Cardiac fibroblast (primary cell): Measurements from ENCODE around the gene TOR1AIP2.
"Not testable (repeated sequence)": the region's sequence is repeated elsewhere in the genome, so short reads cannot be mapped to it uniquely, and the experiment has no call there.

Experiments
- DNase-seq, 2 donors: peaks; one replicate each; pipeline versions ENCODE4 v3.0.0 to v3.0.0-alpha.2; 2010; ENCODE audit warnings: low read depth in 2 of 2
- H3K4me3 ChIP-seq, 2 donors: replicated peaks in 1 of 2; 1 replicate in 1 of 2; 2 replicates in 1 of 2; pipeline ENCODE4 v1.5.1; 2011; ENCODE audit warnings: low read depth in 2 of 2, low read length in 2 of 2, mild to moderate bottlenecking in 2 of 2, moderate library complexity in 1 of 2
- CTCF ChIP-seq: IDR thresholded peaks from one replicate; pipeline ENCODE4 v1.5.1; 2011; ENCODE audit warnings: low read depth, mild to moderate bottlenecking, low read length, inconsistent platforms

TOR1AIP2 gene

DNA sequence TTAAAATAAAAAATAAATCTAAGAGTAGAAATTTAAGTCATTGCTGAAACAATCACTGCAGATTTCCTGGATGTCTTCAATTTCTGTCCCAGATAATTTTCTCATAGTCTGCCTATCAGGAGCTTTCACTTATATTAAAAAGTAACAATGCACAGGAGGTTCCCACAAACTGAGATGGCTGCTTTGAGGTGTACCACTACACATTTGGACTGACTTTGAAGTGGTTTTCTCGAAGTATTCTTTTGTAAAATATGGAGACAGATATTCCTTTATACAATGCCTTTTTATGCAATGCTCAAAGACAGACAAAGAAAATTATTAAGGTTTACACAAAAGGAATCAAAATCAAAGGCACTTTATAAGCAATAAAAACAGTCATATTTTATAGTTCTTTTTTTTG is 24.5 kb downstream of the TOR1AIP2 start:
- no peak for TF ChIP-seq CTCF
- no peak overlapping the region for H3K4me3 ChIP-seq

GRCh38 chr1:179848233-179848632 is 29.4 kb downstream of the TOR1AIP2 start:
- no peak overlapping the region for H3K4me3 ChIP-seq
- no peak for TF ChIP-seq CTCF

More for the DNA sequence above, 24.5 kb downstream of the TOR1AIP2 start:
- DNase-seq: no peak

DNA sequence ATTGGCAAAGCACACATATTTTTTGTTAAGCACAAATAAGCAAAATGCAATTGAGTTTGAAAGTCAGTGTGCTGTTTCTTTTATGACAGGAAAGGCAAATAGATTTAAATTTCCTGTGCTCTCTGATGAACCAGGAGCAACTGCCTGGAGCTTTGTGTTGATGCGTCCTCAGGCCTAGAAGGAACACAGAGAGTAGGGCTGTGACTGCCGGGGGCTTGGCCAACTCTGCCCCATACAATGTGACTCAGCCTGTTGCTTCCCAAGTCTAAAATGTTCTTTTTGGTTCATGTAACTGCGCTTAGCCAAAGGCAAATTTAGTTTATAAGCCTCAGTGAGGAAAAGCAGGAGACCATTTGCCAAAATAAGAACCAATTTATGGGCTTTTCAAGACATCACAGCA is 37.5 kb downstream of the TOR1AIP2 start:
- no peak for TF ChIP-seq CTCF
- H3K4me3 ChIP-seq: no peak overlapping the region
- DNase-seq: no peak

More at GRCh38 chr1:179848233-179848632, 29.4 kb downstream of the TOR1AIP2 start:
- DNase-seq: no peak

DNA sequence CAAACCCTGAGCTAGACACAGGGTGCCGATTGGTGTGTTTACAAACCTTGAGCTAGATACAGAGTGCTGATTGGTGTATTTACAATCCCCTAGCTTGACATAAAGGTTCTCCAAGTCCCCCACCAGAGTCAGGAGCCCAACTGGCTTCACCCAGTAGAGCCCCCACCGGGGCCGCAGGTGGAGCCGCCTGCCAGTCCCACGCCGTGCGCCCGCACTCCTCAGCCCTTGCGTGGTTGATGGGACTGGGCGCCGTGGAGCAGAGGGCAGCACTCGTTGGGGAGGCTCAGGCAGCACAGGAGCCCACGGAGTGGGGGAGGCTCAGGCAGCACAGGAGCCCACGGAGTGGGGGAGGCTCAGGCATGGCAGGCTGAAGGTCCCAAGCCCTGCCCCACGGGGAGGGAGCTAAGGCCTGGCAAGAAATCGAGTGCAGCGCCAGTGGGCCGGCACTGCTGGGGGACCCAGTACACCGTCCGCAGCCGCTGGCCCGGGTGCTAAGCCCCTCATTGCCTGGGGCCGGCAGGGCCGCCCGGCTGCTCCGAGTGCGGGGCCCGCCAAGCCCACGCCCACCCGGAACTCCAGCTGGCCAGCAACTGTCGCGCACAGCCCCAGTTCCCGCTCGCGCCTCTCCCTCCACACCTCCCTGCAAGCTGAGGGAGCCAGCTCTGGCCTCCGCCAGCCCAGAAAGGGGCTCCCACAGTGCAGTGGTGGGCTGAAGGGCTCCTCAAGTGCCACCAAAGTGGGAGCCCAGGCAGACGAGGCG is 40.7 kb downstream of the TOR1AIP2 start:
- H3K4me3 ChIP-seq, DNase-seq: not testable (repeated sequence)

- TF ChIP-seq CTCF: no peak
- no peak overlapping the region for H3K4me3 ChIP-seq
- DNase-seq: no peak
These were observed 45.5 kb downstream of the TOR1AIP2 start for GRCh38 chr1:179831852-179832699.

DNA sequence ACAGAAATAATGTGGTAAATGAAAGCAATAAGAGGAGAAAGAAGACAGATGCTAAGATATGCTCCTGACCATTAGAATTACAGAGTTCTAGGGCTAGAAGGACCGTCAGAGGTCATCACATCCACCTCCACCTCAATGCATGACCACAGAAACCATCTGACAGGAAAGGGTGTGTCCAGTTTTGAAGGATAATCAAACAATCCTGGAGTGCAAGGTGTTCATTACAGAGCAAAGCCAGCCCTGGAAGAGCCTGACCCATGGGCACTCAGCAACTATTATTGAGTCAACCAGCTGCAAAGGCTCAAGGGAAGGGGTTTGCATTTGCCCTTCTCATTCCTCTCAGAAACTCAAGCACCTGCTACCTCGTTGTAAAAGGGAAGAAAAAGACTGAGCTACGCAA is 46.4 kb downstream of the TOR1AIP2 start:
- TF ChIP-seq CTCF: no peak
- no peak overlapping the region for H3K4me3 ChIP-seq
- no peak for DNase-seq

GRCh38 chr1:179828554-179829110 is 49.0 kb downstream of the TOR1AIP2 start:
- no peak overlapping the region for H3K4me3 ChIP-seq
- no peak for TF ChIP-seq CTCF
- no peak for DNase-seq
